ENCODE measurements around the gene IGSF8.

DNA sequence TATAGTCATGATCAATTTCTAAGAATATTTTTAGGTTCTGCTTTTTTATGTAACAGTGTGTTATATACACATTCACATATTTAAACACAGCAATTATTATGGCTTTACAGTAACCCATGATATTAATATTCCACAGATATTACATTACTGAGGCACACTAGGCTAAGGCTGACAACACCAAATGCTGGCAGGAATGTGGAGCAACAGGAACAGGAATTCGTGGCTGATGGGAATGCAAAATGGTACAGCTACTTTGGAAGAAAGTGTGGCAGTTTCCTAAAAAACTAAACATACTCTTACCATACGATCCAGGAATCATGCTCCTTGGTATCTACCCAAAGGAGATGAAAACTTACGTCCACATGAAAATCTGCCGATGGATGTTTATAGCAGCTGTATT lies 19.0 kb downstream of the IGSF8 start:
- TF ChIP-seq, protein P1, sequence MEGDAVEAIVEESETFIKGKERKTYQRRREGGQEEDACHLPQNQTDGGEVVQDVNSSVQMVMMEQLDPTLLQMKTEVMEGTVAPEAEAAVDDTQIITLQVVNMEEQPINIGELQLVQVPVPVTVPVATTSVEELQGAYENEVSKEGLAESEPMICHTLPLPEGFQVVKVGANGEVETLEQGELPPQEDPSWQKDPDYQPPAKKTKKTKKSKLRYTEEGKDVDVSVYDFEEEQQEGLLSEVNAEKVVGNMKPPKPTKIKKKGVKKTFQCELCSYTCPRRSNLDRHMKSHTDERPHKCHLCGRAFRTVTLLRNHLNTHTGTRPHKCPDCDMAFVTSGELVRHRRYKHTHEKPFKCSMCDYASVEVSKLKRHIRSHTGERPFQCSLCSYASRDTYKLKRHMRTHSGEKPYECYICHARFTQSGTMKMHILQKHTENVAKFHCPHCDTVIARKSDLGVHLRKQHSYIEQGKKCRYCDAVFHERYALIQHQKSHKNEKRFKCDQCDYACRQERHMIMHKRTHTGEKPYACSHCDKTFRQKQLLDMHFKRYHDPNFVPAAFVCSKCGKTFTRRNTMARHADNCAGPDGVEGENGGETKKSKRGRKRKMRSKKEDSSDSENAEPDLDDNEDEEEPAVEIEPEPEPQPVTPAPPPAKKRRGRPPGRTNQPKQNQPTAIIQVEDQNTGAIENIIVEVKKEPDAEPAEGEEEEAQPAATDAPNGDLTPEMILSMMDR (IDR thresholded peaks at IDR 0.05; ENCODE audit: low read depth, low read length), result no peak
- TF ChIP-seq EZH2phosphoT487 (IDR thresholded peaks at IDR 0.05; ENCODE audit: low read depth), result no peak
